ENCODE data around the gene CC2D2A.

The CC2D2A gene

DNA sequence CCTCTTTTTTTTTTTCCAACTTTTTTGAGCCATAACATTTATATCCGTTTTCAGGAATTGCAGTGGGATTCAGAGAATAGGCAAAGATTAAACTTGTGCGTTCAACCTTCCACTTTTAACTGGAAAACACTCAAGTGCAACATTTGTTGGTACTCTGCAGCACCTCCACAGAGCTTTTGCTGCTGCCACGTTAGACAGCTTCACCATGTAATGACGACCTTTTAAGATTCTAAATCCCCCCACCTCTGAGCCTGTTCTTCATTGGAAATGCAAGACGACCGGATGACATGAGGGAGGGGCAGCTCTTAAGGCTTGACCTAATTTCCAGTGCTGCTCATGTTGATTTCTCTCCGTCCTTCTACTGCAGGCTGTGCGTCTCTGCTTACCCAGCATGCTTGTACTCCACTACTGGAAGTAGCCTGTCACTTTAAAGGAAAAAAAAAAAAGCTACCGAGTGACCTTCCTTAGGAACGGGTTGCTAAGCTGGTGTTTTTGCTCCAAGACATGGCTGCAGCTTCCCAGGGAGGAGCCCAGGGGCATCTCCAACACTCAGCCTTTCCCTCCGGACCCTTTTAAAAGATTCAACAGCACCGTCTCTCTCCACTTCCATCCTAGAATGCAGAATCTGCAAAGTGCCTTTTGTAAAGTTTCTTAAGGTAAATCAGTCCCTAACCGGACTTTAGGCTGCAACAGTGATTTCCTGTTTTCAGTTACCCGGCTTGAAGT, at the start of gene CC2D2A:
TSS of gene CC2D2A (plus strand) at position 481 of the 726 bp plus-strand sequence. CDS start 6,051 bp downstream, outside the sequence.
- no peaks in the 10 kb centered on the region for H4K20me1 ChIP-seq (ENCODE audit: control insufficient read depth, insufficient read depth, low read depth, low read length)
- H3K4me3 ChIP-seq (ENCODE audit: low read length): no peak within 1 kb of the TSS
- no peaks in the 10 kb centered on the region for H3F3A ChIP-seq (ENCODE audit: control insufficient read depth, insufficient read depth)
- H3K27me3 ChIP-seq (ENCODE audit: control insufficient read depth, low read length): peaks cover 56% of the 10 kb centered on the region
- H3K79me2 ChIP-seq (ENCODE audit: control insufficient read depth, low read length): no peaks in the 10 kb centered on the region
- no peaks in the 10 kb centered on the region; the same call in 1 of the 2 replicates for H3K4me1 ChIP-seq (ENCODE audit: control insufficient read depth, low read length)
- H3K27ac ChIP-seq (ENCODE audit: low read depth, low read length): no peak within 1 kb of the TSS
- H3K9me2 ChIP-seq (replicated peaks; ENCODE audit: control insufficient read depth, low read length): no peaks in the 10 kb centered on the region
- TF ChIP-seq EZH2phosphoT487 (IDR thresholded peaks at IDR 0.05; ENCODE audit: borderline replicate concordance, low read length): no peak
- H3K9me3 ChIP-seq (ENCODE audit: control insufficient read depth, insufficient read depth, low read length): no peaks in the 10 kb centered on the region
- H3K4me2 ChIP-seq (ENCODE audit: low read length): no peak within 1 kb of the TSS
- H3K36me3 ChIP-seq (ENCODE audit: control insufficient read depth, low read length): no peaks in the 10 kb centered on the region

DNA sequence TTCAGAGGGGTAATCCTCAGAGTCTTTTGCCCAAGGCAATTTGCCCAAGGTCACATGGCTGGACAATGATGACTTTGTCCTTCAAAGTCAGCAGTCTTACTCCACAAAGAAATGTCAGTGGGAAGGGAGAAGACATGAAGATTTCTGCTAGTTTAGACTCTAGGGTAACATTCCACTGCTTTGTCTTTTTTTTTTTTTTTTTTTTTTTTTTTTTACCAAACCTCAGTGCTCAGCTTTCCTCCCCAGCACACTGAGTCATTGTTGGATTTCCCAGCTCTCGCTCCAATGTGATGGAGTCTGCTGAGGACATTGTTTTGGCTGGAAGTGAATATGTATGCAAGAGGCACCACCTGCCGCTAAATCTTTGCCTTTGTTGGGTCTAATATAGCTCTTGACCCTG, 49.0 kb upstream of the CC2D2A start:
- H3K4me3 ChIP-seq (ENCODE audit: low read length): no peak overlapping the region
- no peaks in the 10 kb centered on the region for H3K9me3 ChIP-seq (ENCODE audit: control insufficient read depth, insufficient read depth, low read length)
- H3K9me2 ChIP-seq (replicated peaks; ENCODE audit: control insufficient read depth, low read length): no peaks in the 10 kb centered on the region
- TF ChIP-seq, protein P1, sequence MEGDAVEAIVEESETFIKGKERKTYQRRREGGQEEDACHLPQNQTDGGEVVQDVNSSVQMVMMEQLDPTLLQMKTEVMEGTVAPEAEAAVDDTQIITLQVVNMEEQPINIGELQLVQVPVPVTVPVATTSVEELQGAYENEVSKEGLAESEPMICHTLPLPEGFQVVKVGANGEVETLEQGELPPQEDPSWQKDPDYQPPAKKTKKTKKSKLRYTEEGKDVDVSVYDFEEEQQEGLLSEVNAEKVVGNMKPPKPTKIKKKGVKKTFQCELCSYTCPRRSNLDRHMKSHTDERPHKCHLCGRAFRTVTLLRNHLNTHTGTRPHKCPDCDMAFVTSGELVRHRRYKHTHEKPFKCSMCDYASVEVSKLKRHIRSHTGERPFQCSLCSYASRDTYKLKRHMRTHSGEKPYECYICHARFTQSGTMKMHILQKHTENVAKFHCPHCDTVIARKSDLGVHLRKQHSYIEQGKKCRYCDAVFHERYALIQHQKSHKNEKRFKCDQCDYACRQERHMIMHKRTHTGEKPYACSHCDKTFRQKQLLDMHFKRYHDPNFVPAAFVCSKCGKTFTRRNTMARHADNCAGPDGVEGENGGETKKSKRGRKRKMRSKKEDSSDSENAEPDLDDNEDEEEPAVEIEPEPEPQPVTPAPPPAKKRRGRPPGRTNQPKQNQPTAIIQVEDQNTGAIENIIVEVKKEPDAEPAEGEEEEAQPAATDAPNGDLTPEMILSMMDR (IDR thresholded peaks at IDR 0.05; ENCODE audit: low read depth, low read length, poor library complexity, severe bottlenecking): no peak
- no peak for TF ChIP-seq EZH2phosphoT487 (IDR thresholded peaks at IDR 0.05; ENCODE audit: borderline replicate concordance, low read length)
- peaks cover 7% of the 10 kb centered on the region for H3K27me3 ChIP-seq (ENCODE audit: control insufficient read depth, low read length)
- no peaks in the 10 kb centered on the region for H3K36me3 ChIP-seq (ENCODE audit: control insufficient read depth, low read length)
- no peak overlapping the region for H3K27ac ChIP-seq (ENCODE audit: low read depth, low read length)
- no peak overlapping the region for H3K4me2 ChIP-seq (ENCODE audit: low read length)
- H4K20me1 ChIP-seq (ENCODE audit: control insufficient read depth, insufficient read depth, low read depth, low read length): no peaks in the 10 kb centered on the region
- H3K4me1 ChIP-seq (ENCODE audit: control insufficient read depth, low read length): peaks cover 10% of the 10 kb centered on the region
- no peaks in the 10 kb centered on the region for H3F3A ChIP-seq (ENCODE audit: control insufficient read depth, insufficient read depth)
- H3K79me2 ChIP-seq (ENCODE audit: control insufficient read depth, low read length): no peaks in the 10 kb centered on the region

DNA sequence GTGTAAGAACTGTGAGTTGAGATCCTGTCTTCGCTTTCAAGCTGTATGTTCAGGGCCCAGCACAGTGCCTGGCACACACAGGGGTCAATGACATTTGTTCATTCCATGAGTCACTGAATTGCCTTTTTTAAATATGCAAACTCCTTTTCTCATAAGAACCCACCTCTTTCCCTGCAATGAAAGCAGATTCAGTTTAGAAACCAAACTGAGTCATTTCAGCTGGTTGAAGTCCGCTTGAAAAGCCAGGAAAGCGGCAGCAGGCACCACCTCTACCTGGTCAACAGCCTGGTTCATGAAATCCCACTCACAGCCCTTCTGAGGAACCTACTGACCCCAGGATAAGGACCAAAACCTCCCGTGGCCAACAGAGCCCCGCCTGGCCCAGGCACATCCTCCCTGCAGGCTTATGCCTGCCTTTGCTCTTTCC, 46.4 kb upstream of the CC2D2A start:
- TF ChIP-seq, protein P1 (IDR thresholded peaks at IDR 0.05; ENCODE audit: low read depth, low read length, poor library complexity, severe bottlenecking): no peak
- no peak for TF ChIP-seq EZH2phosphoT487 (IDR thresholded peaks at IDR 0.05; ENCODE audit: borderline replicate concordance, low read length)
- Histone ChIP-seq H3F3A (ENCODE audit: control insufficient read depth, insufficient read depth) (no peaks in the 10 kb centered on the region), H3K9me2 (replicated peaks; ENCODE audit: control insufficient read depth, low read length) (no peaks in the 10 kb centered on the region), H3K4me1 (ENCODE audit: control insufficient read depth, low read length) (no peaks in the 10 kb centered on the region), H3K79me2 (ENCODE audit: control insufficient read depth, low read length) (no peaks in the 10 kb centered on the region), H4K20me1 (ENCODE audit: control insufficient read depth, insufficient read depth, low read depth, low read length) (no peaks in the 10 kb centered on the region), H3K9me3 (ENCODE audit: control insufficient read depth, insufficient read depth, low read length) (no peaks in the 10 kb centered on the region), H3K27ac (ENCODE audit: low read depth, low read length) (no peak overlapping the region), H3K4me3 (ENCODE audit: low read length) (no peak overlapping the region), H3K36me3 (ENCODE audit: control insufficient read depth, low read length) (no peaks in the 10 kb centered on the region), H3K27me3 (ENCODE audit: control insufficient read depth, low read length) (peaks cover 16% of the 10 kb centered on the region), H3K4me2 (ENCODE audit: low read length) (no peak overlapping the region)

- no peak for TF ChIP-seq EZH2phosphoT487 (IDR thresholded peaks at IDR 0.05; ENCODE audit: borderline replicate concordance, low read length)
- TF ChIP-seq, protein P1 (IDR thresholded peaks at IDR 0.05; ENCODE audit: low read depth, low read length, poor library complexity, severe bottlenecking): no peak
- no peaks in the 10 kb centered on the region for H3K9me3 ChIP-seq (ENCODE audit: control insufficient read depth, insufficient read depth, low read length)
- H3K4me2 ChIP-seq (ENCODE audit: low read length): no peak overlapping the region
- no peaks in the 10 kb centered on the region for H3K9me2 ChIP-seq (replicated peaks; ENCODE audit: control insufficient read depth, low read length)
- H3K27me3 ChIP-seq (ENCODE audit: control insufficient read depth, low read length): peaks cover 21% of the 10 kb centered on the region
- H3K4me3 ChIP-seq (ENCODE audit: low read length): no peak overlapping the region
- no peaks in the 10 kb centered on the region for H3K79me2 ChIP-seq (ENCODE audit: control insufficient read depth, low read length)
- no peak overlapping the region for H3K27ac ChIP-seq (ENCODE audit: low read depth, low read length)
- no peaks in the 10 kb centered on the region for H4K20me1 ChIP-seq (ENCODE audit: control insufficient read depth, insufficient read depth, low read depth, low read length)
- H3F3A ChIP-seq (ENCODE audit: control insufficient read depth, insufficient read depth): no peaks in the 10 kb centered on the region
- H3K4me1 ChIP-seq (ENCODE audit: control insufficient read depth, low read length): no peaks in the 10 kb centered on the region
- no peaks in the 10 kb centered on the region for H3K36me3 ChIP-seq (ENCODE audit: control insufficient read depth, low read length)
These were observed 44.2 kb upstream of the CC2D2A start for GRCh38 chr4:15425520-15425919.

Data from DOHH2 (cell line).